HepG2 (cell line): ENCODE measurements around the gene COA7. TPM values are rescaled to one million over a fixed set of nuclear protein-coding genes. Genes with fewer than 3 reads are reported as not detected.

Experiments used
- BRF2 ChIP-seq: sonication (generic); formaldehyde crosslinking; IDR thresholded peaks from 2 replicates; pipeline ENCODE4 v1.8.1; 2022; ENCODE audit warnings: mild to moderate bottlenecking, missing genetic modification reagents
- CBX1 ChIP-seq: IDR thresholded peaks from one replicate; pipeline ENCODE4 v1.6.1; 2016; ENCODE audit warnings: antibody characterized with exemption, low read depth
- PBX2 ChIP-seq: IDR thresholded peaks from 2 replicates; pipeline ENCODE4 v1.6.1; 2016; ENCODE audit warnings: control low read depth
- SMYD3 ChIP-seq: sonication (generic); formaldehyde crosslinking; IDR thresholded peaks from 2 replicates; pipeline ENCODE4 v1.8.1; 2023; ENCODE audit warnings: mild to moderate bottlenecking, missing genetic modification reagents
- TARDBP ChIP-seq: sonication (generic); formaldehyde crosslinking; IDR thresholded peaks from 2 replicates; pipeline ENCODE4 v1.8.0; 2022; ENCODE audit warnings: mild to moderate bottlenecking, missing genetic modification reagents
- ZHX2 ChIP-seq, 2 experiments: sonication (generic) in 1 of 2; formaldehyde crosslinking in 1 of 2; IDR thresholded peaks; 2 replicates each; pipeline versions ENCODE4 v1.6.1 to v1.9.0; 2014 to 2022; ENCODE audit warnings: antibody characterized with exemption in 1 of 2, borderline replicate concordance in 1 of 2, inconsistent platforms in 1 of 2, low read depth in 1 of 2, missing genetic modification reagents in 1 of 2
- ZNF232 ChIP-seq: sonication (generic); formaldehyde crosslinking; IDR thresholded peaks from 2 replicates; pipeline ENCODE4 v1.4.0; 2020; ENCODE audit warnings: missing genetic modification reagents, borderline replicate concordance
- ZNF3 ChIP-seq: IDR thresholded peaks from 2 replicates; pipeline ENCODE4 v1.7.0; 2017; ENCODE audit warnings: inconsistent platforms
- ZNF382 ChIP-seq: sonication (generic); formaldehyde crosslinking; IDR thresholded peaks from 2 replicates; pipeline ENCODE4 v1.5.0; 2020; ENCODE audit warnings: missing genetic modification reagents, mild to moderate bottlenecking, borderline replicate concordance
- ZNF546 ChIP-seq: sonication (generic); formaldehyde crosslinking; conservative IDR thresholded peaks from 2 replicates; pipeline ENCODE4 v1.8.1; 2023; ENCODE audit warnings: mild to moderate bottlenecking, missing genetic modification reagents
- polyA plus RNA-seq, 8 experiments: library from polyadenylated mRNA; depleted of rRNA in 3 of 8; stranded (reverse) in 7 of 8; unstranded in 1 of 8; fragments of >200 nt; fragmentation: Illumina TruSeq in 4 of 8; extraction: Trizol in 4 of 8; gene quantifications; 2 replicates each; pipeline versions ENCODE4 v1.2.1 to v1.2.3, GENCODE V29; 2011 to 2016; ENCODE audit warnings: low read depth in 4 of 8, missing spikeins in 1 of 8, mixed read lengths in 1 of 8; ENCODE audit not compliant: insufficient read depth in 1 of 8
- total RNA-seq, 5 experiments: library from RNA; depleted of rRNA; stranded (reverse); fragments of >200 nt; fragmentation: Illumina TruSeq; extraction: Trizol; gene quantifications; 2 replicates each; pipeline ENCODE4 v1.2.3, GENCODE V29; 2016; ENCODE audit warnings: low read depth in 1 of 5
- TF ChIP-seq, protein P1 (sequence below): sonication (generic); formaldehyde crosslinking; IDR thresholded peaks from 2 replicates; pipeline ENCODE4 v1.4.0; 2020; ENCODE audit warnings: missing genetic modification reagents
- TF ChIP-seq, protein P2 (sequence below): sonication (generic); formaldehyde crosslinking; conservative IDR thresholded peaks from 2 replicates; pipeline ENCODE4 v1.4.0; 2020; ENCODE audit warnings: mild to moderate bottlenecking, missing genetic modification reagents, moderate library complexity

COA7 gene
- total and polyA plus RNA-seq, 2 of the 13 experiments (the other 11 are each of a cell fraction or from before 2014, with no cell fraction given): 12.3 to 30.4 TPM

DNA sequence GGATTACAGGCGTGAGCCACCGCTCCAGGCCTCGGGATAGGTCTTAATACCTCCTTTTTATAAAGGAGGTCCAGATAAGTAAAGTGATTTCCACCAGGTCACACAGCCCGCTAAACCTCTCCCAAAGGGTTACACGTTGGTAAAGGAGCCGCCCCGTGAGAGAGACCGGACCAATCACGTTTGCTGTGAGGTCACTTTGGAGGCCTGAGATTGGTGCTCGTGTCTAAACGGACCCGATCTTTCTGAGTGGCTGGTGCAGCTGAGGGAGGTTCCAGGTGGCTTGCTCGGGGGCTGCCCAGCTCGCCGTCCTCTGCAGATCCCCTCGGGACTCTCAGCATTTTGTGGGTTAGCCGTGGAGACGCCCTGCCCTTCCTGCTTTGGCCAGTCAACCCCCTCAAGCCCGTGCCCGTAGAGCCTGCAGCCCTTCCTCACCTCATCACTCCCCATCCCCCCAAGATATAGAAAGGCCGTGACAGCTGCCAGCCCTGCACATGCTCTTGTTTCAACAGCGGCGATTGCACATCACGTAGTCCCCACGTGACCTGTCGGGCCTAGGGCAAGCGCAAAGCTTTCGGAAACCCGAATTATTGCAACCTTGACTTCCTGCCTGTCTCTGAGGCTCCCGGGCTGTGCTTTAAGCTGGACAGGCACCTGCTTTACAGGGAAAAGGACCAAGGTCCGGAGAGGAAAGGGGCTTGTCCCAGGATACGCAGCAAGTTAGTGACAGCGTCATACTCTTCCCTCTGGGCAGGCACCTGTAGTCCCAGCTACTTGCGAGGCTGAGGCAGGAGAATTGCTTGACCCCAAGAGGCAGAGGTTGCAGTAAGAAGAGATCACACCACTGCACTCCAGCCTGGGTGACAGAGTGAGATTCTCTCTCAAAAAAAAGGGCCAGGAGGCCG, 5.0 kb upstream of the COA7 start (continued):
- TF ChIP-seq ZNF546 (CRISPR knock-in tag): peak; percentile 54; the same call in 1 of the 2 replicates
- 0 out of 2 replicates have a peak, but pooled peaks have one; percentile 19 for TF ChIP-seq ZNF3 (CRISPR knock-in tag)
- TF ChIP-seq ZNF232 (CRISPR knock-in tag): peak; percentile 82
- peak; percentile 40; the same call in 1 of the 2 replicates for TF ChIP-seq ZHX2 (IDR thresholded peaks at IDR 0.05; ENCODE audit: low read depth)
- no peak for TF ChIP-seq ZHX2 (CRISPR knock-in tag; IDR thresholded peaks at IDR 0.05; ENCODE audit: borderline replicate concordance)
- peak; percentile 77; the same call in 1 of the 2 replicates for TF ChIP-seq BRF2
- TF ChIP-seq TARDBP (CRISPR knock-in tag): peak; percentile 90; the same call in 1 of the 2 replicates
- TF ChIP-seq SMYD3 (CRISPR knock-in tag): 0 out of 2 replicates have a peak, but pooled peaks have one; percentile 72
- TF ChIP-seq, protein P1, sequence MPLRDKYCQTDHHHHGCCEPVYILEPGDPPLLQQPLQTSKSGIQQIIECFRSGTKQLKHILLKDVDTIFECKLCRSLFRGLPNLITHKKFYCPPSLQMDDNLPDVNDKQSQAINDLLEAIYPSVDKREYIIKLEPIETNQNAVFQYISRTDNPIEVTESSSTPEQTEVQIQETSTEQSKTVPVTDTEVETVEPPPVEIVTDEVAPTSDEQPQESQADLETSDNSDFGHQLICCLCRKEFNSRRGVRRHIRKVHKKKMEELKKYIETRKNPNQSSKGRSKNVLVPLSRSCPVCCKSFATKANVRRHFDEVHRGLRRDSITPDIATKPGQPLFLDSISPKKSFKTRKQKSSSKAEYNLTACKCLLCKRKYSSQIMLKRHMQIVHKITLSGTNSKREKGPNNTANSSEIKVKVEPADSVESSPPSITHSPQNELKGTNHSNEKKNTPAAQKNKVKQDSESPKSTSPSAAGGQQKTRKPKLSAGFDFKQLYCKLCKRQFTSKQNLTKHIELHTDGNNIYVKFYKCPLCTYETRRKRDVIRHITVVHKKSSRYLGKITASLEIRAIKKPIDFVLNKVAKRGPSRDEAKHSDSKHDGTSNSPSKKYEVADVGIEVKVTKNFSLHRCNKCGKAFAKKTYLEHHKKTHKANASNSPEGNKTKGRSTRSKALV (CRISPR knock-in tag): peak; percentile 51; the same call in 1 of the 2 replicates
- no peak for TF ChIP-seq CBX1
- TF ChIP-seq ZNF382: no peak
- TF ChIP-seq, protein P2, sequence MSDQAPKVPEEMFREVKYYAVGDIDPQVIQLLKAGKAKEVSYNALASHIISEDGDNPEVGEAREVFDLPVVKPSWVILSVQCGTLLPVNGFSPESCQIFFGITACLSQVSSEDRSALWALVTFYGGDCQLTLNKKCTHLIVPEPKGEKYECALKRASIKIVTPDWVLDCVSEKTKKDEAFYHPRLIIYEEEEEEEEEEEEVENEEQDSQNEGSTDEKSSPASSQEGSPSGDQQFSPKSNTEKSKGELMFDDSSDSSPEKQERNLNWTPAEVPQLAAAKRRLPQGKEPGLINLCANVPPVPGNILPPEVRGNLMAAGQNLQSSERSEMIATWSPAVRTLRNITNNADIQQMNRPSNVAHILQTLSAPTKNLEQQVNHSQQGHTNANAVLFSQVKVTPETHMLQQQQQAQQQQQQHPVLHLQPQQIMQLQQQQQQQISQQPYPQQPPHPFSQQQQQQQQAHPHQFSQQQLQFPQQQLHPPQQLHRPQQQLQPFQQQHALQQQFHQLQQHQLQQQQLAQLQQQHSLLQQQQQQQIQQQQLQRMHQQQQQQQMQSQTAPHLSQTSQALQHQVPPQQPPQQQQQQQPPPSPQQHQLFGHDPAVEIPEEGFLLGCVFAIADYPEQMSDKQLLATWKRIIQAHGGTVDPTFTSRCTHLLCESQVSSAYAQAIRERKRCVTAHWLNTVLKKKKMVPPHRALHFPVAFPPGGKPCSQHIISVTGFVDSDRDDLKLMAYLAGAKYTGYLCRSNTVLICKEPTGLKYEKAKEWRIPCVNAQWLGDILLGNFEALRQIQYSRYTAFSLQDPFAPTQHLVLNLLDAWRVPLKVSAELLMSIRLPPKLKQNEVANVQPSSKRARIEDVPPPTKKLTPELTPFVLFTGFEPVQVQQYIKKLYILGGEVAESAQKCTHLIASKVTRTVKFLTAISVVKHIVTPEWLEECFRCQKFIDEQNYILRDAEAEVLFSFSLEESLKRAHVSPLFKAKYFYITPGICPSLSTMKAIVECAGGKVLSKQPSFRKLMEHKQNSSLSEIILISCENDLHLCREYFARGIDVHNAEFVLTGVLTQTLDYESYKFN (CRISPR knock-in tag): peak; percentile 69
- 0 out of 2 replicates have a peak, but pooled peaks have one; percentile 20 for TF ChIP-seq PBX2
